ENCODE measurements around the gene RBL1.
A peak's percentile ranks its signal among the peaks of the same experiment; 100 is the strongest.
"Not testable (repeated sequence)": the region's sequence is repeated elsewhere in the genome, so short reads cannot be mapped to it uniquely, and the experiment has no call there.

RBL1 gene

DNA sequence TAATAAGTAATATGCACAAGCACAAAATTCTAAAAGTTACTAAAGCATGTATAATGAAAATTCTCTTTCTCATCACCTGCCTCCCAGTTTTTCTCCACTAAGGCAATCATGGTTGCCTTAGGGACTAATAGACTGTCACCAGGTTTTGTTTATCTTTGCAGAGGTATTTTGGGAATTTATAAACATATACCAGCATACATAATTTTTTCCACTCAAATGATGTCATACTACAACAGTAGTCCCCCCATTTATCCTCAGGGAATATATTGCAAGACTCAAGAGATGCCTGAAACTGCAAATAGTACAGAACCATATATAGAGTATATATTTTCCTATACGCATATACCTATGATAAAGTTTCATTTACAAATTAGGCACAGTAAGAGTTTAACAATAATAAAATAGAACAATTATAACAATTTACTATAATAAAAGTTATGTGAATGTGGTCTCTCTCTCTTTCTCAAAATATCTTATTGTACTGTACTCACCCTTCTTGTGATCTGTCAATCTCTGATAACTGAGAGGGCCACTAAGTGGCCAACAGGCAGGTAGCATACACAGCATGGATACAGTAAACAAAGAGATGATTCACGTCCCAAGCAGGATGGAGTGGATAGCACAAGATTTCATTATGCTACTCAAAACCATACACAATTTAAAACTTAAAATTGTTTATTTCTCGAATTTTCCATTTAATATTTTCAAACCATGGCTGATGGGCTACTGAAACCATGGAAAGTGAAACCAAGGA, 19.7 kb downstream of the RBL1 start:
- no peak for DNase-seq

DNA sequence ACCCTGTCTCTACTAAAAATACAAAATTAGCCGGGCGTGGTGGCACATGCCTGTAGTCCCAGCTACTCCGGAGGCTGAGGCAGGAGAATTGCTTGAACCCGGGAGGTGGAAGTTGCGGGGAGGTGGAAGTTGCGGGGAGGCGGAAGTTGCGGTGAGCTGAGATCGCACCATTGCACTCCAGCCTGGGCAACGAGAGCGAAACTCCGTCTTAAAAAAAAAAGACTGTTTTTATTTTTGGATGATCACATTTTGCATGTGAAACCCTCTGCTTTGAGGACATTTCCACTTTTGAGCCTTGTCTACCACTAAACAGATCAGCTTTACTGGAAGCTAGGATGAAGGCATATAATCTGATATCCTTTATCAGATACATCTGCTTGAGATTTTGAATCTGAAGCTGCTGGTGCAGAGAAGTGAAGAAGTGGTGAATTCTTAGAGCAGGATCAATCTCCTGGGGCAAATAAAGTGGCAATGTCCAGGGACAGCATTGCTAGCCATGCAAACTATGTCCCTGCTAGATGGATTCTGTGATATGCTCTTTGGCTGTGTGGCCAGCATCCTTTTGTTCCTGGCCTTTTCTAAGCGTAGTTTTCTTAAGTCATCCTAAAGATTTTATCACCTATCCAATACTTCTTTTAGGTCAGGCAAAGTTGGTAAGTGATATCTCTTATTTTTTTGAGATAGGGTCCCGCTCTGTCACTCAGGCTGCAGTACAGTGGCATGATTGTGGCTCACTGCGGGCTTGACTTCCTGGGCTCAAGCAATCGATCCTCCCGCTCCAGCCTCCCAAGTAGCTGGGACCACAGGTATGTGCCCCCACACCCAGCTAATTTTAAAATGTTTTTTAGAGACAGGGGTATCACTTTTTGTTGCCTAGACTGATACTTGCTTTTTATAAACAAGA, 23.3 kb downstream of the RBL1 start:
- no peak for DNase-seq

DNA sequence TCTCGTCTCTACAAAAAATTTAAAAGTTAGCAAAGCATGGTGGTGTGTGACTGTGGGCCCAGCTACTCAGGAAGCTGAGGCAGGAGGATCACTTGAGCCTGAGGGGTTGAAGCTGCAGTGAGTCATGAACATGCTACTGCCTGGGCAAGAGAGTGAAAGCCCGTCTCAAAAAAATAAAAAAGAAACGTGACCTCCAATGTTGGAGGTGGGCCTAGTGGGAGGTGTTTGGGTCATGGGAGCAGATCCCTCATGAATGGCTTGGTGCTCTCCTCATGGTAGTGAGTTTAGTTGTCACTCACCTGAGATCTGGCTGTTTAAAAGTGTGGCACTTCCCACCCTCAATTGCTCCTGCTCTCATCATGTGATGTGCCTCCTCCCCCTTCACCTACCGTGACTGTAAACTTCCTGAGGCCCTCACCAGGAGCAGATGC, 24.3 kb downstream of the RBL1 start:
- peak; percentile 30 for DNase-seq

- not testable (repeated sequence) for DNase-seq
These were observed 26.2 kb downstream of the RBL1 start for GRCh38 chr20:37069563-37069962.

- DNase-seq: no peak
These were observed 29.6 kb downstream of the RBL1 start for GRCh38 chr20:37066168-37066567.

DNA sequence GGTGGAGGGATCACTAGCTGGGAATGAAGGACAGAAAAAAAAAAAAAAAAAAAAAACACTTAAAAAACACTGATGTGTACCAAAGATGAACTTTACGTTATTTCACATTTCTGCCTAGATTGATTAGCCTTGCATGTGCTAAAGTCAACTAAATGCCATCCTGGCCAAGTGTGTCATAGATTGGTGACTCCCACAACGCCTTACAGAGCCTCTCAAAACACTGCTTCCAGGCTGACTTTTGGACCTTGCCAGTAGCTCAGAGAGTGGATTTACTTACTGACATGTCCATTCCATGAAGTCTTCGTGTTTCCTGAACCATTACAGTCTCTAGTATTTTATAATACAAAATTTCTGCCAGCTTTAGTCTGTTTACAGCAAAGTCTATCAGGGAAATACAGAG, 40.5 kb downstream of the RBL1 start:
- DNase-seq: no peak

GRCh38 chr20:37053230-37053950, 42.4 kb downstream of the RBL1 start:
- no peak for DNase-seq

- no peak for DNase-seq
These were observed 52.5 kb downstream of the RBL1 start for GRCh38 chr20:37042986-37043972.

DNA sequence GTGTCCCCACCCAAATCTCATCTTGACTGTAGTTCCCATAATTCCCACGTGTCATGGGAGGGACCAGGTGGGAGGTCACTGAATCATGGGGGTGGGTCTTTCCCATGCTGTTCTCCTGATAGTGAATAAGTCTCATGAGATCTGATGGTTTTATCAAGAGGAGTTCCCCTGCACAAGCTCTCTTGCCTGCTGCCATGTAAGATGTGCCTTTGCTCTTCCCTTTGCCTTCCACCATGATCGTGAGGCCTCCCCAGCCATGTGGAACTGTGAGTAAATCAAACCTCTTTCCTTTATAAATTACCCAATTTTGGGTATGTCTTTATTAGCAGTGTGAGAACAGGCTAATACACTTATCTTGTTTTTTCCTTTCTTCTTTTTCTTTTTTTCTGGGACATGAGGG, 56.4 kb downstream of the RBL1 start:
- DNase-seq: not testable (repeated sequence)

DNA sequence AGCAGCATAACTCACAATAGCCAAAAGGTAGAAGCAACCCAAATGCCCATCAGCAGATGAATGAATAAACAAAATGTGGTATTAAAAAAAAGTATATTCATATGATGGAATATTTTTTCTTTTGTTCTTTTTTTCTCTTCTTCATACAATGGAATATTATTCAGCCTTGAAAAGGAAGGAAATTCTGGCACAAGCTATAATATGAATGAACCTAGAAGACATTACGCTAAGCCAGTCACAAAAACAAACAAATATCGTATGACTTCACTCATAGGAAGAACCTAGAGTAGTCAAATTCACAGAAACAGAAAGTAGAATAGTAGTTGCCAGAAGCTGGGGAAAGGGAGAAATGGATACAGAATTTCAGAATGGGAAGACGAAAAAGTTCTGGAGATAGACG, 63.7 kb downstream of the RBL1 start:
- no peak for DNase-seq

- no peak for DNase-seq
These were observed 75.2 kb downstream of the RBL1 start for GRCh38 chr20:37020636-37021035.

- not testable (repeated sequence) for DNase-seq
These were observed 83.2 kb downstream of the RBL1 start for GRCh38 chr20:37012631-37013030.

DNA sequence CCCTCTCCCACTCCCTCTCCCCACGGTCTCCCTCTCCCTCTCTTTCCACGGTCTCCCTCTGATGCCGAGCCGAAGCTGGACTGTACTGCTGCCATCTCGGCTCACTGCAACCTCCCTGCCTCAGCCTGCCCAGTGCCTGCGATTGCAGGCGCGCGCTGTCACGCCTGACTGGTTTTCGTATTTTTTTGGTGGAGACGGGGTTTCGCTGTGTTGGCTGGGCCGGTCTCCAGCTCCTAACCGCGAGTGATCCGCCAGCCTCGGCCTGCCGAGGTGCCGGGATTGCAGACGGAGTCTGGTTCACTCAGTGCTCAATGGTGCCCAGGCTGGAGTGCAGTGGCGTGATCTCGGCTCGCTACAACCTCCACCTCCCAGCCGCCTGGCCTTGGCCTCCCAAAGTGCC, 83.9 kb downstream of the RBL1 start:
- DNase-seq: not testable (repeated sequence)

DNA sequence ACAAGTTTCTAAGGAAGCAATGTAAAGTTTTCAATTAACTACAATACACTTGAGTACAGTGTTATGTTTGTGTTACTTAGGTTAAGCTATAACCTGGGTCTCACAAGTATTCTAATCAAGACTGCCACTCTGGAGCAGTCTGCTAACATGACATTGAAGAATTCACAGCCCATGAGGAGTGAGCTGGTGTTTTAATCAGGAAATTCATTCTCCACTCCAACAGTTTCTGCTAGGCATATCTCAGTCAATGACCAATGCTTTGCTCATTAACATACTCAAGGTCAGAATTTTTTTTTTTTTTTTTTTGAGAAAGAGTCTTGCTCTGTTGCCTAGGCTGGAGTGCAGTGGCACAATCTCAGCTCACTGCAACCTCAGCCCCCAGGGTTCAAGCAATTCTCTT, 84.7 kb downstream of the RBL1 start:
- no peak for DNase-seq

DNA sequence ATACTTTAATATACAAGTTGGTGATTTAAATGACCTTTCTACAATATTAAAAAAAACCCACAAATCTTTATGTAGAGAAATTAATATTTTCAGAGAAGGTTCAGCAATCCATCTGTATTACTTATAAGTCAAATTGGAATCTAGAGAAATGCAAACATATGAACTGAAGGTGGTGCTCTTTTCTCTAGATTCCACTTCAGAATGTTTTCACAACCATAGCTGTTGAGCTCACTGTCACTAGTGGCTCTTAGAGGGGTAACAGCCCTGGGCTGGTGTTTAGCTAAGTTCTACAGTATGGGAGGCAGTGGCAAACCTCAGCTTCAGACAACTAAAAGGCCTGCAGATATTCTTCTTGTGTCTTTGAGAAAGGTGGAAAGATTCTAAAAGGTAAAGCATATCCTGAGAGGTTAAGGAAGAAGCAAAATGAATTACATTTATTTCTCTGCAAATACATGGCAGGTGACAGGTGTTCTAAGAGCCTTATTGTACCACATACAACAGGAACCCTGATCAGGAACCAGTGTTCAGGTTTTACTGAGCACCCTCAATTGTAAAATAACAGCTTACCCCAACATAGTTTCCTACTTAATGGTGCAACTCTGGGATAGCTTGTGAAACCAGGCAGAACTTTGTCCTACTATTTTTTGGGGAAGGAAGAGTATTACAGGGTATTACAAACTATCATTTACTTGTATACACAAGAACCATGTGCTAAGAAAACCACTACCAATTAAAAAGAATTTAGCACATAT, 87.7 kb downstream of the RBL1 start:
- DNase-seq: no peak

- DNase-seq: not testable (repeated sequence)
These were observed 90.5 kb downstream of the RBL1 start for GRCh38 chr20:37005062-37005942.

- not testable (repeated sequence) for DNase-seq
These were observed 94.2 kb downstream of the RBL1 start for GRCh38 chr20:37001634-37002033.

DNA sequence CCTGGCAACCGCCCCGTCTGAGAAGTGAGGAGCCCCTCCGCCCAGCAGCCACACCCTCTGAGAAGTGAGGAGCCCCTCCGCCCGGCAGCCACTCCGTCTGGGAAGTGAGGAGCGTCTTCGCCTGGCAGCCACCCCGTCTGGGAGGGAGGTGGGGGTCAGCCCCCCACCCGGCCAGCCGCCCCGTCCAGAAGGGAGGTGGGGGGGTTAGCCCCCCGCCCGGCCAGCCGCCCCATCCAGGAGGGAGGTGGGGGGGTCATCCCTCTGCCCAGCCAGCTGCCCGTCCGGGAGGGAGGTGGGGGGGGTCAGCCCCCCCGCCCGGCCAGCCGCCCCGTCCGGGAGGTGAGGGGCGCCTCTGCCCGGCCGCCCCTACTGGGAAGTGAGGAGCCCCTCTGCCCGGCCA, 95.6 kb downstream of the RBL1 start:
- not testable (repeated sequence) for DNase-seq

GRCh38 chr20:36998652-36999051, 97.1 kb downstream of the RBL1 start:
- DNase-seq: no peak

DNA sequence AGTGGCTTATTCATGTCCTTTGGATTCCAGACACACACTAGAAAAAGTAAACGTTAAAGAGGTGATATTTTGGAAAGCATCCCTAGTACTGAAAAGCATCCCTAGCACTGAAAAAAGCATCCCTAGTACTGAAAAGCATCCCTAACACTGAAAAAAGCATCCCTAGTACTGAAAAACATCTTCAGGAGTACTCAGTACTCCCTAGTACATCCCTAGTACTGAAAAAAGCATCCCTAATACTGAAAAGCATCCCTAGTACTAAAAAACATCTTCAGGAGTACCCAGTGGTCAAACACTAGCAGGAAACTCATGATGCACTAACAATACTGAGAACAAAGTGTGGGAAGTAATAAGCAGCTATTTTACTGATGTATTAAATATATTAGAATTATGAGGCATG, 98.7 kb downstream of the RBL1 start:
- no peak for DNase-seq

All from activated naive CD4-positive, alpha-beta T cell treated with anti-CD3 and anti-CD28 coated beads, Interleukin-2, amount 50 U/mL, for 16 hours (primary cell).